Panc1 (cell line): ENCODE measurements around the gene C1QTNF2. TPM values are rescaled to one million over a fixed set of nuclear protein-coding genes. Genes with fewer than 3 reads are reported as not detected.

Experiments used
- ATAC-seq: fragments of 200-7000 bp; cut with Tn5 transposase; 2 replicates; pipeline ENCODE4 v1.9.1; 2020; ENCODE audit warnings: mild to moderate bottlenecking, moderate library complexity
- BruUV-seq: library from RNA; stranded (reverse); fragments of 400-500 nt; replicated peaks from 2 replicates; lab custom pipeline; 2021; lab: Mats Ljungman, UMichigan
- CTCF ChIA-PET: fragments of 300-600 bp; sonication (Branson Sonifier 250); formaldehyde crosslinking; loops from one replicate; lab custom pipeline; 2022; ENCODE audit warnings: antibody characterized with exemption; lab: Charles Lee
- POLR2A ChIA-PET: fragments of 300-600 bp; sonication (Branson Sonifier 250); formaldehyde crosslinking; loops from one replicate; lab custom pipeline; 2022; ENCODE audit warnings: antibody characterized with exemption; lab: Charles Lee
- DNase-seq: peaks from one replicate; pipeline ENCODE4 v3.0.0-alpha.2; 2010; ENCODE audit warnings: low read depth, low spot score
- H3K27ac ChIP-seq: 2 replicates; pipeline ENCODE4 v1.5.1; 2011; ENCODE audit warnings: mild to moderate bottlenecking, low read length, inconsistent platforms
- H3K27me3 ChIP-seq: fragments of 200-500 bp; sonication (Bioruptor generic); 2 replicates; pipeline ENCODE4 v1.6.0; 2014; ENCODE audit warnings: low read length, inconsistent platforms; ENCODE audit not compliant: control insufficient read depth, insufficient read depth
- H3K36me3 ChIP-seq: fragments of 200-500 bp; sonication (Bioruptor generic); 2 replicates; pipeline ENCODE4 v1.5.1; 2014; ENCODE audit warnings: inconsistent platforms, mild to moderate bottlenecking, low read length, moderate library complexity; ENCODE audit not compliant: control insufficient read depth, insufficient read depth
- H3K4me1 ChIP-seq: 2 replicates; pipeline ENCODE4 v1.5.1; 2011; ENCODE audit warnings: inconsistent platforms, mild to moderate bottlenecking, low read length, moderate library complexity; ENCODE audit not compliant: control insufficient read depth, insufficient read depth
- H3K4me3 ChIP-seq, 2 experiments: 2 replicates each; pipeline ENCODE4 v1.5.1; 2011 to 2012; ENCODE audit warnings: low read depth in 2 of 2, low read length in 2 of 2, mild to moderate bottlenecking in 2 of 2, inconsistent platforms in 1 of 2, moderate library complexity in 1 of 2
- H3K9me3 ChIP-seq: fragments of 200-500 bp; sonication (Bioruptor generic); 2 replicates; pipeline ENCODE4 v1.5.1; 2014; ENCODE audit warnings: low read depth, mild to moderate bottlenecking, inconsistent platforms, low read length, moderate library complexity; ENCODE audit not compliant: control insufficient read depth, insufficient read depth
- POLR2AphosphoS5 ChIP-seq: IDR thresholded peaks from 2 replicates; pipeline ENCODE4 v1.6.1; 2012; ENCODE audit warnings: mild to moderate bottlenecking, low read depth, low read length, moderate library complexity
- SIN3A ChIP-seq: IDR thresholded peaks from 2 replicates; pipeline ENCODE4 v1.6.1; 2012; ENCODE audit warnings: low read depth, mild to moderate bottlenecking, low read length, moderate library complexity, borderline replicate concordance; ENCODE audit not compliant: insufficient read depth
- TCF7L2 ChIP-seq: IDR thresholded peaks from 2 replicates; pipeline ENCODE4 v1.6.1; 2011; ENCODE audit warnings: mild to moderate bottlenecking, low read depth, low read length, inconsistent platforms
- in situ Hi-C: cut with HindIII; loops from 2 replicates; pipeline ENCODE4 v1.10.0; 2016; ENCODE audit warnings: low sequenced_read_pairs, low pct_unique_long_range_greater_than_20kb
- intact Hi-C: fragments of 100-400 bp; cut with micrococcal nuclease; formaldehyde crosslinking; loops from one replicate; pipeline ENCODE4 v1.10.0; 2022; ENCODE audit not compliant: unreplicated experiment
- total RNA-seq: library from RNA; stranded (reverse); gene quantifications from one replicate; pipeline ENCODE4 v1.2.1, GENCODE V29; 2021; ENCODE audit not compliant: unreplicated experiment
- TF ChIP-seq, protein P1 (sequence below): fragments of 450-650 bp; IDR thresholded peaks from 2 replicates; pipeline ENCODE4 v1.5.1; 2017; ENCODE audit warnings: mild to moderate bottlenecking
- TF ChIP-seq, protein P2 (sequence below), 2 experiments: IDR thresholded peaks; 2 replicates each; pipeline ENCODE4 v1.6.1; 2011 to 2012; ENCODE audit warnings: low read depth in 2 of 2, control low read depth in 1 of 2, low read length in 1 of 2, mild to moderate bottlenecking in 1 of 2, moderate library complexity in 1 of 2; ENCODE audit not compliant: insufficient read depth in 1 of 2

The C1QTNF2 gene
- total RNA-seq, 1 experiment from 2014 or later, result 0.44 TPM

DNA sequence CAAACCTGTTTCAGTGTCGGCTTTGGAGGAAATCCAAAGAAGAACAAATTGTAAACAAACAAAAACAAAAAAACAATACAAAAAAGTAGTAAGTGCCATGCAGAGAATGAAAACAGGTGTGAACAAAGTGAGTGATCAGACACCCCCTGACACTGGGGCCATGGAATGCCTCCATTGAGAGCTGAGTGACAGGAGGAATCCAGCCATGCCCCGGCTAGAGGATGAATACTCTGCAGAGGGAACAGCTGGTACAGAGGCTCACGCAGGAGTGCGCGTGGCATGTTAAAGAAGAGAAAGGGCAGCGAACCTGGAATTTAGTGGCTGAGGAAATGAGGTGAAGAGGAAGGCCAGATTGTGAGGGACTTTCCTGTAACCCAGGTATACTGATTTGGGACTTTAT lies 42.6 kb downstream of the C1QTNF2 start:
- Histone ChIP-seq H3K4me3 (no peak overlapping the region), H3K27ac (no peak overlapping the region), H3K36me3 (no peaks in the 10 kb centered on the region), H3K27me3 (no peaks in the 10 kb centered on the region), H3K4me1 (no peaks in the 10 kb centered on the region), H3K9me3 (no peaks in the 10 kb centered on the region)
- no peak for DNase-seq
- CTCF ChIA-PET, result interaction anchor here (0.7 kb wide), 1 partner anchor 952 kb away, joined by 5 read pairs; no protein-coding TSS in a partner anchor
- BruUV-seq, result no TSS peak
- TF ChIP-seq TCF7L2 (no peak), POLR2AphosphoS5 (no peak)
- POLR2A ChIA-PET, result interaction anchor here (0.7 kb wide), 1 partner anchor 306 kb away, joined by 5 read pairs; no protein-coding TSS in a partner anchor
- in situ Hi-C loops, result no loop called here
- no peak for ATAC-seq
- intact Hi-C loops, result no loop called here

DNA sequence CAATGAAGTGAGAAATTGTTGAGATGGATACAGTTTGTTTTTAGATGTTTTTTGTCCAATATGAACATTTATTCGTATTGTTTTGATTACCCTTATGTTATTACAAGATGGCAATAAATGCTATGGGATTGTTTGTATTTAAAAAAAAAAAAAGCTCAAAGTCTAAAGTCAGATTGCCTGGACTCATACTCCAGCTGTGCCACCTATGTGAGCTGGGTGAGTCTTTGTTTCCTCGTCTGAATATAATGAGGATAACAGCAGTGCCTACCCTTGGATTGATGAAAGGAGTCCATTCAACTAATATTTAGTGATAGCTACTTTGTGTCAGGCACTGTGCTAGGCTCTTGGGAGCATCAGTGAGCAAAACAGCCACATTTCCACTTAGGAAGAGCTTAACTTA lies 43.4 kb downstream of the C1QTNF2 start:
- no peak overlapping the region for H3K27ac ChIP-seq
- CTCF ChIA-PET, result no interaction called here
- no peak for TF ChIP-seq POLR2AphosphoS5
- no peak for TF ChIP-seq TCF7L2
- TF ChIP-seq SIN3A, result no peak
- TF ChIP-seq, protein P1, sequence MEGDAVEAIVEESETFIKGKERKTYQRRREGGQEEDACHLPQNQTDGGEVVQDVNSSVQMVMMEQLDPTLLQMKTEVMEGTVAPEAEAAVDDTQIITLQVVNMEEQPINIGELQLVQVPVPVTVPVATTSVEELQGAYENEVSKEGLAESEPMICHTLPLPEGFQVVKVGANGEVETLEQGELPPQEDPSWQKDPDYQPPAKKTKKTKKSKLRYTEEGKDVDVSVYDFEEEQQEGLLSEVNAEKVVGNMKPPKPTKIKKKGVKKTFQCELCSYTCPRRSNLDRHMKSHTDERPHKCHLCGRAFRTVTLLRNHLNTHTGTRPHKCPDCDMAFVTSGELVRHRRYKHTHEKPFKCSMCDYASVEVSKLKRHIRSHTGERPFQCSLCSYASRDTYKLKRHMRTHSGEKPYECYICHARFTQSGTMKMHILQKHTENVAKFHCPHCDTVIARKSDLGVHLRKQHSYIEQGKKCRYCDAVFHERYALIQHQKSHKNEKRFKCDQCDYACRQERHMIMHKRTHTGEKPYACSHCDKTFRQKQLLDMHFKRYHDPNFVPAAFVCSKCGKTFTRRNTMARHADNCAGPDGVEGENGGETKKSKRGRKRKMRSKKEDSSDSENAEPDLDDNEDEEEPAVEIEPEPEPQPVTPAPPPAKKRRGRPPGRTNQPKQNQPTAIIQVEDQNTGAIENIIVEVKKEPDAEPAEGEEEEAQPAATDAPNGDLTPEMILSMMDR, result no peak
- POLR2A ChIA-PET, result no interaction called here
- no peaks in the 10 kb centered on the region for H3K9me3 ChIP-seq
- ATAC-seq, result no peak
- no peak overlapping the region for H3K4me3 ChIP-seq
- H3K36me3 ChIP-seq, result no peaks in the 10 kb centered on the region
- in situ Hi-C loops (no loop called here), intact Hi-C loops (no loop called here)
- no peaks in the 10 kb centered on the region for H3K4me1 ChIP-seq
- H3K27me3 ChIP-seq, result no peaks in the 10 kb centered on the region
- no peak for DNase-seq
- BruUV-seq, result no TSS peak

DNA sequence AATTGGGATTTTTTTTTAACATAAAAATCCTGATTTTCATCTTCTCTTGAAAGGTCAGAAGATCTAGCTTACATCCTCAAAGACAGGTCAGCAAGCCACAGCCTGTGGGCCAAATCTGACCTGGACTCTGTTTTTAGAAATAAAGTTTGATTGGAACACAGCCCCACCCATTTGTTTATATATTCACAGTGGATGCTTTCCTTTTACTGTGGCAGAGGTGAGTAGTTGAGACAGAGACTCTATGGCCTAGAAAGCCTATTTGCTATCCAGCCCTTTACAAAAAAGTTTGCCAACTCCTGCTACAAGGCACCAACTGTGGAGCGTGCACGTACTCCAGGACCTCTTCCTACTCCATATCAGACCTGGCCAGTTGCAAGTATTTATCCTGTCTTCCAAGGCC lies 44.7 kb downstream of the C1QTNF2 start:
- Histone ChIP-seq H3K27ac (no peak overlapping the region), H3K9me3 (no peaks in the 10 kb centered on the region), H3K4me3 (no peak overlapping the region), H3K36me3 (no peaks in the 10 kb centered on the region), H3K4me1 (no peaks in the 10 kb centered on the region), H3K27me3 (no peaks in the 10 kb centered on the region)
- TF ChIP-seq SIN3A (no peak), TCF7L2 (no peak), POLR2AphosphoS5 (no peak)
- TF ChIP-seq, protein P2, sequence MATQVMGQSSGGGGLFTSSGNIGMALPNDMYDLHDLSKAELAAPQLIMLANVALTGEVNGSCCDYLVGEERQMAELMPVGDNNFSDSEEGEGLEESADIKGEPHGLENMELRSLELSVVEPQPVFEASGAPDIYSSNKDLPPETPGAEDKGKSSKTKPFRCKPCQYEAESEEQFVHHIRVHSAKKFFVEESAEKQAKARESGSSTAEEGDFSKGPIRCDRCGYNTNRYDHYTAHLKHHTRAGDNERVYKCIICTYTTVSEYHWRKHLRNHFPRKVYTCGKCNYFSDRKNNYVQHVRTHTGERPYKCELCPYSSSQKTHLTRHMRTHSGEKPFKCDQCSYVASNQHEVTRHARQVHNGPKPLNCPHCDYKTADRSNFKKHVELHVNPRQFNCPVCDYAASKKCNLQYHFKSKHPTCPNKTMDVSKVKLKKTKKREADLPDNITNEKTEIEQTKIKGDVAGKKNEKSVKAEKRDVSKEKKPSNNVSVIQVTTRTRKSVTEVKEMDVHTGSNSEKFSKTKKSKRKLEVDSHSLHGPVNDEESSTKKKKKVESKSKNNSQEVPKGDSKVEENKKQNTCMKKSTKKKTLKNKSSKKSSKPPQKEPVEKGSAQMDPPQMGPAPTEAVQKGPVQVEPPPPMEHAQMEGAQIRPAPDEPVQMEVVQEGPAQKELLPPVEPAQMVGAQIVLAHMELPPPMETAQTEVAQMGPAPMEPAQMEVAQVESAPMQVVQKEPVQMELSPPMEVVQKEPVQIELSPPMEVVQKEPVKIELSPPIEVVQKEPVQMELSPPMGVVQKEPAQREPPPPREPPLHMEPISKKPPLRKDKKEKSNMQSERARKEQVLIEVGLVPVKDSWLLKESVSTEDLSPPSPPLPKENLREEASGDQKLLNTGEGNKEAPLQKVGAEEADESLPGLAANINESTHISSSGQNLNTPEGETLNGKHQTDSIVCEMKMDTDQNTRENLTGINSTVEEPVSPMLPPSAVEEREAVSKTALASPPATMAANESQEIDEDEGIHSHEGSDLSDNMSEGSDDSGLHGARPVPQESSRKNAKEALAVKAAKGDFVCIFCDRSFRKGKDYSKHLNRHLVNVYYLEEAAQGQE (IDR thresholded peaks at IDR 0.05; ENCODE audit: insufficient read depth in 1 of 2, low read depth in 2 of 2, low read length in 1 of 2), result no peak
- TF ChIP-seq, protein P1, result no peak
- CTCF ChIA-PET, result no interaction called here
- in situ Hi-C loops, result no loop called here
- no TSS peak for BruUV-seq
- POLR2A ChIA-PET, result interaction anchor here (0.6 kb wide), 1 partner anchor 18 kb away, joined by 3 read pairs; no protein-coding TSS in a partner anchor
- intact Hi-C loops, result no loop called here
- DNase-seq (no peak), ATAC-seq (no peak)
